K562 (cell line): Measurements from ENCODE around the gene EPB42. TPM values are rescaled to one million over a fixed set of nuclear protein-coding genes. Genes with fewer than 3 reads are reported as not detected.

Source experiments
- CHD4 ChIP-seq: fragments of 200-600 bp; sonication (generic); IDR thresholded peaks from 3 replicates; pipeline ENCODE4 v1.6.1; 2012; ENCODE audit warnings: low read depth, mild to moderate bottlenecking, mixed read lengths, low read length, inconsistent platforms; ENCODE audit not compliant: insufficient read depth, insufficient replicate concordance, poor library complexity, severe bottlenecking
- CREM ChIP-seq: IDR thresholded peaks from 2 replicates; pipeline ENCODE4 v1.6.1; 2014; ENCODE audit warnings: antibody characterized with exemption, low read depth
- E2F4 ChIP-seq: sonication (generic); formaldehyde crosslinking; IDR thresholded peaks from 2 replicates; pipeline ENCODE4 v1.8.0; 2022; ENCODE audit warnings: mild to moderate bottlenecking, low read depth, missing genetic modification reagents
- HDAC1 ChIP-seq, 2 experiments: fragments of 450-650 bp; IDR thresholded peaks; 2 replicates each; pipeline ENCODE4 v1.6.1; 2016 to 2017; ENCODE audit warnings: inconsistent platforms in 1 of 2, mild to moderate bottlenecking in 1 of 2, moderate library complexity in 1 of 2
- IFI16 ChIP-seq: fragments of 250-450 bp; sonication (Bioruptor Pico); IDR thresholded peaks from 2 replicates; pipeline ENCODE4 v2.1.2; 2022; ENCODE audit warnings: mild to moderate bottlenecking, inconsistent platforms
- KAT2B ChIP-seq: IDR thresholded peaks from one replicate; pipeline ENCODE4 v1.6.1; 2012; ENCODE audit warnings: low read depth, mild to moderate bottlenecking, control low read depth, inconsistent platforms, low read length, moderate library complexity
- LARP7 ChIP-seq: fragments of 450-650 bp; IDR thresholded peaks from 2 replicates; pipeline ENCODE4 v1.6.1; 2016
- MBD2 ChIP-seq: sonication (generic); IDR thresholded peaks from 2 replicates; pipeline ENCODE4 v1.6.1; 2016; ENCODE audit warnings: low read depth, borderline replicate concordance
- MED1 ChIP-seq: sonication (generic); formaldehyde crosslinking; IDR thresholded peaks from 2 replicates; pipeline ENCODE4 v1.8.1; 2023; ENCODE audit warnings: missing genetic modification reagents, borderline replicate concordance
- NFYB ChIP-seq: IDR thresholded peaks from 2 replicates; pipeline ENCODE4 v1.6.1; 2011; ENCODE audit warnings: mild to moderate bottlenecking, moderate library complexity; ENCODE audit not compliant: insufficient read length; ENCODE audit errors: extremely low read depth
- NR1H2 ChIP-seq: sonication (generic); formaldehyde crosslinking; IDR thresholded peaks from 2 replicates; pipeline ENCODE4 v1.4.0; 2020; ENCODE audit warnings: mild to moderate bottlenecking, missing genetic modification reagents
- RFX5 ChIP-seq: IDR thresholded peaks from 2 replicates; pipeline ENCODE4 v1.6.1; 2011; ENCODE audit warnings: low read depth, mild to moderate bottlenecking, improper control_type of control experiment, low read length
- TAL1 ChIP-seq: fragments of 450-650 bp; IDR thresholded peaks from 2 replicates; pipeline ENCODE4 v1.6.1; 2016; ENCODE audit warnings: mild to moderate bottlenecking
- TRIM25 ChIP-seq: fragments of 450-650 bp; IDR thresholded peaks from 2 replicates; pipeline ENCODE4 v1.7.0; 2016; ENCODE audit warnings: borderline replicate concordance
- ZNF174 ChIP-seq: fragments of 250-450 bp; sonication (Bioruptor Pico); IDR thresholded peaks from 2 replicates; pipeline ENCODE4 v1.4.0; 2020; ENCODE audit warnings: mild to moderate bottlenecking
- ZNF408 ChIP-seq: fragments of 250-450 bp; sonication (Bioruptor Pico); IDR thresholded peaks from 2 replicates; pipeline ENCODE4 v1.4.0; 2020; ENCODE audit warnings: low read depth, mild to moderate bottlenecking, moderate library complexity
- ZNF551 ChIP-seq: fragments of 250-450 bp; sonication (Bioruptor Pico); IDR thresholded peaks from 2 replicates; pipeline ENCODE4 v1.5.0; 2021; ENCODE audit warnings: mild to moderate bottlenecking, moderate library complexity
- ZNF583 ChIP-seq: fragments of 250-450 bp; sonication (Bioruptor Pico); IDR thresholded peaks from 2 replicates; pipeline ENCODE4 v1.4.0; 2020
- polyA plus RNA-seq, 8 experiments: library from polyadenylated mRNA; depleted of rRNA in 4 of 8; stranded (reverse) in 5 of 8; unstranded in 3 of 8; fragments of >200 nt; fragmentation: Nextera tagmentation in 2 of 8; fragmentation: Illumina TruSeq in 1 of 8; extraction: Ambion mirVana in 2 of 8; extraction: Trizol in 1 of 8; gene quantifications; 2 replicates each; pipeline versions ENCODE4 v1.2.1 to v1.2.3, GENCODE V29; 2011 to 2014; ENCODE audit warnings: inconsistent platforms in 1 of 8, missing spikeins in 1 of 8
- total RNA-seq, 7 experiments: library from RNA; depleted of rRNA in 6 of 7; stranded (reverse); fragments of >200 nt in 6 of 7; fragmentation: Illumina TruSeq in 2 of 7; extraction: Trizol in 2 of 7; gene quantifications; 2 replicates each; pipeline versions ENCODE4 v1.2.1 to v1.2.3, GENCODE V29; 2011 to 2021; ENCODE audit warnings: low replicate concordance in 1 of 7
- TF ChIP-seq, protein P1 (sequence below): fragments of 450-650 bp; IDR thresholded peaks from one replicate; pipeline ENCODE4 v1.6.1; 2018; ENCODE audit warnings: mild to moderate bottlenecking, moderate library complexity; ENCODE audit not compliant: partially characterized antibody
- TF ChIP-seq, protein P2 (sequence below): fragments of 450-650 bp; IDR thresholded peaks from 2 replicates; pipeline ENCODE4 v1.6.1; 2016
- TF ChIP-seq, protein P3 (sequence below): sonication (generic); IDR thresholded peaks from 2 replicates; pipeline ENCODE4 v1.6.1; 2016
- TF ChIP-seq, protein P4 (sequence below), 2 experiments: fragments of 450-650 bp in 1 of 2; sonication (generic) in 1 of 2; formaldehyde crosslinking in 1 of 2; IDR thresholded peaks in 1 of 2; conservative IDR thresholded peaks in 1 of 2; 2 replicates each; pipeline versions ENCODE4 v1.6.1 to v1.8.1; 2016 to 2023; ENCODE audit warnings: mild to moderate bottlenecking in 2 of 2, moderate library complexity in 2 of 2, inconsistent platforms in 1 of 2, missing genetic modification reagents in 1 of 2

EPB42 gene
- total and polyA plus RNA-seq, 9 of the 15 experiments (the other 6 are each of a cell fraction or from before 2014, with no cell fraction given): 0.38 to 2.3 (median 1.4) TPM

DNA sequence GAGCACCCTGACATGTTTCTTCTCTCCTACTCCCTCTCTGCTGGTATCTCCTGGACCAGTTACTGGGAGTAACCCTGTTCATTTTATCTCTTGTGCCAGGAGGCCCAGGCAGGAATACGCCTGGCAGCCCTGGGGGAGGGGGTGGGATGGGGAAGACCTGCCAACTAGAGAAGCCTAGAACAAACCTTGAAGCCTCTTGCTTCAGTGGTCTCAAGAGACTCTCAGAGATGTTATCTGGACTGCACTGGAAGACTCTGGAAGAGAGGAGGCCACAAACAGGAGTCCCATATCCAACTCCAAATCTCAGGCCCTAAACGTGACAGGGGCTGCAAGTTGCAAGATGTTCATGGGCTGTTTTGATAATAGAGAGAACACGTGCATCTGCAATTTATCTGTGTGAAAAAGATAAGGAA is at the start of gene EPB42 (continued):
- TF ChIP-seq TRIM25 (no peak), ZNF174 (CRISPR knock-in tag) (no peak), ZNF551 (no peak), LARP7 (no peak), MBD2 (no peak), E2F4 (no peak), TAL1 (peak; percentile 96), ZNF583 (no peak), IFI16 (CRISPR knock-in tag) (no peak), NFYB (no peak), MED1 (no peak), KAT2B (no peak), RFX5 (no peak), NR1H2 (CRISPR knock-in tag) (no peak), CHD4 (no peak), ZNF408 (no peak), CREM (no peak), HDAC1 (IDR thresholded peaks at IDR 0.05) (peak in 1 of 2 experiments; percentile 26; a peak in 1 of 4 replicates)
- TF ChIP-seq, protein P1, sequence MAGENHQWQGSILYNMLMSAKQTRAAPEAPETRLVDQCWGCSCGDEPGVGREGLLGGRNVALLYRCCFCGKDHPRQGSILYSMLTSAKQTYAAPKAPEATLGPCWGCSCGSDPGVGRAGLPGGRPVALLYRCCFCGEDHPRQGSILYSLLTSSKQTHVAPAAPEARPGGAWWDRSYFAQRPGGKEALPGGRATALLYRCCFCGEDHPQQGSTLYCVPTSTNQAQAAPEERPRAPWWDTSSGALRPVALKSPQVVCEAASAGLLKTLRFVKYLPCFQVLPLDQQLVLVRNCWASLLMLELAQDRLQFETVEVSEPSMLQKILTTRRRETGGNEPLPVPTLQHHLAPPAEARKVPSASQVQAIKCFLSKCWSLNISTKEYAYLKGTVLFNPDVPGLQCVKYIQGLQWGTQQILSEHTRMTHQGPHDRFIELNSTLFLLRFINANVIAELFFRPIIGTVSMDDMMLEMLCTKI: no peak
- TF ChIP-seq, protein P2, sequence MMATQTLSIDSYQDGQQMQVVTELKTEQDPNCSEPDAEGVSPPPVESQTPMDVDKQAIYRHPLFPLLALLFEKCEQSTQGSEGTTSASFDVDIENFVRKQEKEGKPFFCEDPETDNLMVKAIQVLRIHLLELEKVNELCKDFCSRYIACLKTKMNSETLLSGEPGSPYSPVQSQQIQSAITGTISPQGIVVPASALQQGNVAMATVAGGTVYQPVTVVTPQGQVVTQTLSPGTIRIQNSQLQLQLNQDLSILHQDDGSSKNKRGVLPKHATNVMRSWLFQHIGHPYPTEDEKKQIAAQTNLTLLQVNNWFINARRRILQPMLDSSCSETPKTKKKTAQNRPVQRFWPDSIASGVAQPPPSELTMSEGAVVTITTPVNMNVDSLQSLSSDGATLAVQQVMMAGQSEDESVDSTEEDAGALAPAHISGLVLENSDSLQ: 0 out of 2 replicates have a peak, but pooled peaks have one; percentile 13
- TF ChIP-seq, protein P3, sequence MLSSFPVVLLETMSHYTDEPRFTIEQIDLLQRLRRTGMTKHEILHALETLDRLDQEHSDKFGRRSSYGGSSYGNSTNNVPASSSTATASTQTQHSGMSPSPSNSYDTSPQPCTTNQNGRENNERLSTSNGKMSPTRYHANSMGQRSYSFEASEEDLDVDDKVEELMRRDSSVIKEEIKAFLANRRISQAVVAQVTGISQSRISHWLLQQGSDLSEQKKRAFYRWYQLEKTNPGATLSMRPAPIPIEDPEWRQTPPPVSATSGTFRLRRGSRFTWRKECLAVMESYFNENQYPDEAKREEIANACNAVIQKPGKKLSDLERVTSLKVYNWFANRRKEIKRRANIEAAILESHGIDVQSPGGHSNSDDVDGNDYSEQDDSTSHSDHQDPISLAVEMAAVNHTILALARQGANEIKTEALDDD: 0 out of 2 replicates have a peak, but pooled peaks have one; percentile 19
- TF ChIP-seq, protein P4, sequence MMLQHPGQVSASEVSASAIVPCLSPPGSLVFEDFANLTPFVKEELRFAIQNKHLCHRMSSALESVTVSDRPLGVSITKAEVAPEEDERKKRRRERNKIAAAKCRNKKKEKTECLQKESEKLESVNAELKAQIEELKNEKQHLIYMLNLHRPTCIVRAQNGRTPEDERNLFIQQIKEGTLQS (IDR thresholded peaks at IDR 0.05): no peak
- TF ChIP-seq, protein P4 (CRISPR knock-in tag; conservative IDR thresholded peaks at IDR 0.05): no peak
